ACC112 (cell line): Measurements from ENCODE around the gene AFAP1L1.

Experiments
- H2AFZ ChIP-seq: fragments of 200-600 bp; sonication (generic); one replicate; pipeline ENCODE4 v1.6.0; 2017; ENCODE audit warnings: antibody characterized with exemption, low read length; ENCODE audit not compliant: unreplicated experiment
- H3K27ac ChIP-seq: fragments of 200-600 bp; sonication (generic); 2 replicates; pipeline ENCODE4 v1.5.1; 2014; ENCODE audit warnings: low read depth, mild to moderate bottlenecking, antibody characterized with exemption, low read length, moderate library complexity
- H3K27me3 ChIP-seq: fragments of 200-600 bp; sonication (generic); 2 replicates; pipeline ENCODE4 v1.6.1; 2014; ENCODE audit warnings: mild to moderate bottlenecking, antibody characterized with exemption, low read length, moderate library complexity, mixed read lengths; ENCODE audit not compliant: insufficient read depth
- H3K36me3 ChIP-seq: fragments of 200-600 bp; sonication (generic); 2 replicates; pipeline ENCODE4 v1.6.1; 2016; ENCODE audit warnings: mild to moderate bottlenecking, antibody characterized with exemption, low read length, moderate library complexity, mixed read lengths; ENCODE audit not compliant: insufficient read depth
- H3K4me1 ChIP-seq: fragments of 200-600 bp; sonication (generic); one replicate; pipeline ENCODE4 v1.6.1; 2016; ENCODE audit warnings: low read length, mixed read lengths; ENCODE audit not compliant: insufficient read depth, unreplicated experiment, control insufficient read depth
- H3K4me3 ChIP-seq: fragments of 200-600 bp; sonication (generic); 2 replicates; pipeline ENCODE4 v1.5.1; 2014; ENCODE audit warnings: mild to moderate bottlenecking, low read depth, low read length
- H3K79me2 ChIP-seq: fragments of 200-600 bp; sonication (generic); one replicate; pipeline ENCODE4 v1.6.0; 2016; ENCODE audit warnings: low read length; ENCODE audit not compliant: control insufficient read depth, unreplicated experiment, insufficient read depth

The AFAP1L1 gene

GRCh38 chr5:149380466-149381121 lies 108.9 kb downstream of the AFAP1L1 start:
- Histone ChIP-seq H3K4me1 (no peaks in the 10 kb centered on the region), H3K27me3 (no peaks in the 10 kb centered on the region), H3K79me2 (no peaks in the 10 kb centered on the region), H2AFZ (no peak overlapping the region), H3K36me3 (no peaks in the 10 kb centered on the region), H3K27ac (no peak overlapping the region), H3K4me3 (no peak overlapping the region)

DNA sequence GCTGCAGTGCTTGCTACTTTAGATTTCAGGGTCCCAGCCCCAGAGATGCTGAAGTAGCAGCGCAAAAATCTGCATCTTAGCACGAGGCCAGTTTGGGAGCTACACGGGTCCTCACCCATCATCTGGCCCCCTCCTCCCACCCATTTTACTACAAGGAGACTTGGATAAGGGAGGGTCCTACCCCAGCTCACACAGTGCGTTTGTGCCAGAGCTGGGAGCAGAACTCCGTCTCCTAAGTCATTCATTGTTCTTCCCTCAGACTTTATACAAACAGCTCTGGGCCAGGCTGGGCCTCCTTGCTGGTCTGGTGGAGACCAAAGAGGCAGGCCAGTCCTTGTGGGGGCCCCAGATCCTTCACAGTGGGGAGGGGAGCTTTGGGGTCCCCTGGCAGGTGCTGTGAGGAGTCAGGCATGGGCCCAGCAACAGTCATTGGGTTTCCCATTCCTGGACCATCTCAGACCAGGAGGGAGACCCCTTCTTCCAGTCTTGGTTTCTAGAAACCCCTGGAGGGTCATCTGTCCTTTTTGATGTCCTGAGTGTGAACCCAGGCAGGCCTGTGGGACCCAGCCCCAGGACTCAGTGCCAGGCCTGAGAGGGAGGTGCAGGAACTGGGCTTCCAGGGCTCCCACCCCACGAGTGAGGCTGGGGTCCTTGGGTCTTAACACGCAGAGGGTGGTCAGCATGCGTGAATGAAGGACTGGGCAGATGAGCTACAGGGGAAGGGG lies 109.8 kb downstream of the AFAP1L1 start:
- H3K27ac ChIP-seq: no peak overlapping the region
- no peaks in the 10 kb centered on the region for H3K4me1 ChIP-seq
- H3K27me3 ChIP-seq: no peaks in the 10 kb centered on the region
- H3K36me3 ChIP-seq: no peaks in the 10 kb centered on the region
- H3K79me2 ChIP-seq: no peaks in the 10 kb centered on the region
- H3K4me3 ChIP-seq: no peak overlapping the region
- no peak overlapping the region for H2AFZ ChIP-seq

- Histone ChIP-seq H2AFZ (no peak overlapping the region), H3K4me1 (peaks cover 2% of the 10 kb centered on the region), H3K79me2 (no peaks in the 10 kb centered on the region), H3K27ac (no peak overlapping the region), H3K36me3 (no peaks in the 10 kb centered on the region), H3K27me3 (no peaks in the 10 kb centered on the region), H3K4me3 (no peak overlapping the region)
These were observed 110.3 kb downstream of the AFAP1L1 start for GRCh38 chr5:149381986-149382338.

- Histone ChIP-seq H3K4me1 (peaks cover 7% of the 10 kb centered on the region), H2AFZ (no peak overlapping the region), H3K79me2 (no peaks in the 10 kb centered on the region), H3K4me3 (no peak overlapping the region), H3K27me3 (no peaks in the 10 kb centered on the region), H3K27ac (no peak overlapping the region), H3K36me3 (no peaks in the 10 kb centered on the region)
These were observed 111.0 kb downstream of the AFAP1L1 start for GRCh38 chr5:149382517-149383220.

DNA sequence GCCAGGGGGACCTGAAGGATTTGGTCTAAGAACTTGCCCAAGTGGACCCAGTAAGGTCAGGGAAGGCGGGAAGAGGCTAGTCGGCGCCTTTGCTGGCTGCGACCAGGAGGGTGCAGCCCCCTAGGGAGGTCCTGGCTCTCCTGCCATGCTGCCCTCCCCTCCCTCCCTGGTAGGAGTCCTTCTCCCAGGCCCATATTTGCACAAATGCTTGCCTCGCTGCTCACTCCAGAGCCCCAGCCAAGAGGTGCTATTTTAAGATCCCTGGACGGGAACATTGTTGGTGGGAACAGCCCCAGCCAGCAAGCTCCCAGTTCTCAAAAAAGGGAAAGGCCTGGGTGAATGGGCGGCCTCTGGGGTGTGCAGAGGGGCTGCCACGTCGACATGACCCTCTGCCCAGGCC lies 111.7 kb downstream of the AFAP1L1 start:
- H3K27ac ChIP-seq: no peak overlapping the region
- H3K4me1 ChIP-seq: peaks cover 14% of the 10 kb centered on the region
- no peaks in the 10 kb centered on the region for H3K79me2 ChIP-seq
- H3K36me3 ChIP-seq: no peaks in the 10 kb centered on the region
- H2AFZ ChIP-seq: no peak overlapping the region
- no peaks in the 10 kb centered on the region for H3K27me3 ChIP-seq
- H3K4me3 ChIP-seq: no peak overlapping the region

- no peak overlapping the region for H2AFZ ChIP-seq
- H3K27ac ChIP-seq: no peak overlapping the region
- no peaks in the 10 kb centered on the region for H3K36me3 ChIP-seq
- H3K4me1 ChIP-seq: peaks cover 14% of the 10 kb centered on the region
- no peak overlapping the region for H3K4me3 ChIP-seq
- H3K79me2 ChIP-seq: no peaks in the 10 kb centered on the region
- H3K27me3 ChIP-seq: no peaks in the 10 kb centered on the region
These were observed 114.5 kb downstream of the AFAP1L1 start for GRCh38 chr5:149386166-149386565.

DNA sequence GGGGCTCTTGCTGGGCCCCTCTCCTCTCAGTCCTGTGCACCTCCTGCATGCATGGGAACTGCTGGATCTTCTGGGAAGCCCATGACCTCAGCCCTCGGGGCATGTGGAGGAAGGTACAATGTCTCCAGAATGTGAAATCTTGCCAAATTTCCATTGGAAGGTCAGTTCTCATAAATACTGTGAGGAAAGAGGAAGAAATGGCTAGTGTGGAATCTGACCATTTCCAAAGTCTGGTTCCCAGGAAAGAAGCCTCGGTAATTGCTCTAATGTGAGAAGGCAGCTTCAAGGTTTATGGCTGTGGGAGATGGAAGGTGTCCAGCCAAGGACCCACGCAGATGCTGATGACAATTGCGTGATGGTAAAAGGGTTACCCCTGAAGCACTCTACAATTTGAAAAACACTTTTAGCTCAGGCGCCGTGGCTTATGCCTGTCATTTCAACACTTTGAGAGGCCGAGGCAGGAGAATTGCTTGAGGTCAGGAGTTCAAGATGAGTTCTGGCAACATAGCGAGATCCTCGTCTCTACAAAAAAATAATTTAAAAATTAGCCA lies 115.5 kb downstream of the AFAP1L1 start:
- H3K79me2 ChIP-seq: no peaks in the 10 kb centered on the region
- H3K4me3 ChIP-seq: no peak overlapping the region
- H3K27me3 ChIP-seq: no peaks in the 10 kb centered on the region
- no peak overlapping the region for H3K27ac ChIP-seq
- H2AFZ ChIP-seq: no peak overlapping the region
- no peaks in the 10 kb centered on the region for H3K36me3 ChIP-seq
- peaks cover 14% of the 10 kb centered on the region for H3K4me1 ChIP-seq

GRCh38 chr5:149387982-149388381 lies 116.3 kb downstream of the AFAP1L1 start:
- no peaks in the 10 kb centered on the region for H3K36me3 ChIP-seq
- peak overlapping the region; percentile 33 for H3K27ac ChIP-seq
- H3K79me2 ChIP-seq: no peaks in the 10 kb centered on the region
- no peak overlapping the region for H3K4me3 ChIP-seq
- peaks cover 17% of the 10 kb centered on the region for H3K4me1 ChIP-seq
- H3K27me3 ChIP-seq: no peaks in the 10 kb centered on the region
- H2AFZ ChIP-seq: no peak overlapping the region

DNA sequence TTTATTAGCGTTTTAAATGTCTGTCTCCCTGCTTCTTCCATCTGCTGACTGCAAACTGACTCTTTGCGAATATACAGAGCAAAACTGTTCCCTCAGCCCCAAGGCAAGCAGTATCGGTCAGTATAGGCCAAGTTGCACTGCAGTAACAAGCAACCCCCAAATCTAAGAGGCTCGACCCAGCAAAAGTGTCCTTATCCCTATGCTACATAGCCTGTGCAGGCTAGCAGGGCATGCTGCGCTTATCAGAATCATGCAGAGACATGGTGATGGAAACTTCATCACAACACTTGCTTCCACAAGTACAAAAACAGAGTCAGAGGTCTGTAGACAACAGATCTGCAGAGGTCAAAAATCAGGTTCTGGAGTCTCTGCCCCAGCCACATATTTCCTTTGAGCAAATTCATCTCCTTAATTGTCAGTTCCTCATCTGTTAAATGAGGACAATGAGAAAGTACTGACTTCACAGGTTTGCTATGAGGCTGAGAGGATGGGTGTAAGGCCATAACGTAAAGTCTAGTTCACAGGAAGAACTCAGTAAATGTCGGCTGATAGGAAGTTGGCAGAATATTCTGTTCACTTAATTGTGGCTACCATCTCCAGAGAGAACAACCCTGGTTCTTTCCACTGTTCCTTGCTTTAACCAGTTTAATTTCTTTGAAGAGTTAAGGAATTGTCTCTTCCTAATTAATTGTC lies 117.0 kb downstream of the AFAP1L1 start:
- Histone ChIP-seq H3K4me1 (peaks cover 17% of the 10 kb centered on the region), H3K79me2 (no peaks in the 10 kb centered on the region), H3K36me3 (no peaks in the 10 kb centered on the region), H3K4me3 (no peak overlapping the region), H3K27me3 (no peaks in the 10 kb centered on the region), H2AFZ (no peak overlapping the region), H3K27ac (peak overlapping the region; percentile 33)
